GM12878 (cell line): ENCODE measurements around the gene NES. TPM values are rescaled to one million over a fixed set of nuclear protein-coding genes. Genes with fewer than 3 reads are reported as not detected.

Experiments used
- ATAC-seq: fragments of 200-7000 bp; cut with Tn5 transposase; 3 replicates; pipeline ENCODE4 v1.9.1; 2020; ENCODE audit warnings: mild to moderate bottlenecking, moderate library complexity
- BruUV-seq: library from RNA; stranded (reverse); fragments of 400-500 nt; replicated peaks from 2 replicates; lab custom pipeline; 2021; lab: Mats Ljungman, UMichigan
- CTCF ChIA-PET: fragments of 300-600 bp; sonication (Branson Sonifier 250); formaldehyde crosslinking; extraction: SDS; loops from one replicate; lab custom pipeline; 2021; ENCODE audit warnings: inconsistent platforms; lab: Yijun Ruan, JAX
- POLR2A ChIA-PET: fragments of 350-600 bp; formaldehyde crosslinking; extraction: SDS; loops from one replicate; lab custom pipeline; 2021; ENCODE audit warnings: inconsistent platforms; lab: Charles Lee
- RAD21 ChIA-PET: fragments of 300-600 bp; sonication (Branson Sonifier 250); formaldehyde crosslinking; loops from one replicate; lab custom pipeline; 2023; ENCODE audit warnings: antibody characterized with exemption; ENCODE audit not compliant: unreplicated experiment; lab: Charles Lee
- SMC1A ChIA-PET: fragments of 300-600 bp; sonication (Branson Sonifier 250); formaldehyde crosslinking; loops from one replicate; lab custom pipeline; 2023; ENCODE audit not compliant: unreplicated experiment, uncharacterized antibody; lab: Charles Lee
- DNase-seq: peaks from one replicate; pipeline ENCODE4 v3.0.0-alpha.2; 2011; ENCODE audit warnings: low read depth, low spot score
- FAIRE-seq: peaks from 3 replicates; lab custom pipeline; 2011; peaks lifted over from hg19 to GRCh38; lab: Jason Lieb, UNC
- H2AFZ ChIP-seq: 2 replicates; pipeline ENCODE4 v1.6.0; 2011; ENCODE audit warnings: low read depth, low read length, control low read depth; ENCODE audit not compliant: control insufficient read depth
- H3K27ac ChIP-seq: 2 replicates; pipeline ENCODE4 v1.5.1; 2011; ENCODE audit warnings: control low read depth; ENCODE audit not compliant: control insufficient read depth, insufficient read depth
- H3K27me3 ChIP-seq, 2 experiments: replicated peaks in 1 of 2; 2 replicates each; pipeline versions ENCODE4 v1.6.0 to v1.6.1; 2011; ENCODE audit warnings: low read length in 1 of 2; ENCODE audit not compliant: control insufficient read depth in 2 of 2, insufficient read depth in 2 of 2
- H3K36me3 ChIP-seq, 2 experiments: 2 replicates each; pipeline ENCODE4 v1.5.1; 2011; ENCODE audit warnings: low read length in 1 of 2; ENCODE audit not compliant: control insufficient read depth in 2 of 2, insufficient read depth in 2 of 2
- H3K4me1 ChIP-seq: 2 replicates; pipeline ENCODE4 v1.6.1; 2011; ENCODE audit warnings: mild to moderate bottlenecking, low read length, moderate library complexity, mixed read lengths; ENCODE audit not compliant: control insufficient read depth, insufficient read depth
- H3K4me2 ChIP-seq: 2 replicates; pipeline ENCODE4 v1.6.0; 2011; ENCODE audit warnings: control low read depth; ENCODE audit not compliant: control insufficient read depth, insufficient read depth
- H3K4me3 ChIP-seq: fragments of 200-600 bp; sonication (generic); 2 replicates; pipeline ENCODE4 v1.5.1; 2016
- H3K79me2 ChIP-seq: 2 replicates; pipeline ENCODE4 v1.6.0; 2011; ENCODE audit warnings: low read length; ENCODE audit not compliant: control insufficient read depth, insufficient read depth
- H3K9ac ChIP-seq: 2 replicates; pipeline ENCODE4 v1.8.0; 2011; ENCODE audit warnings: low read length, control low read depth, mixed read lengths; ENCODE audit not compliant: control insufficient read depth, insufficient read depth
- H3K9me3 ChIP-seq: replicated peaks from 3 replicates; pipeline ENCODE4 v1.5.1; 2011; ENCODE audit warnings: mild to moderate bottlenecking, low read length; ENCODE audit not compliant: control insufficient read depth, insufficient read depth
- H4K20me1 ChIP-seq: 2 replicates; pipeline ENCODE4 v1.6.0; 2011; ENCODE audit not compliant: control insufficient read depth, insufficient read depth
- BCL3 ChIP-seq: IDR thresholded peaks from 2 replicates; pipeline ENCODE4 v1.6.1; 2011; ENCODE audit warnings: borderline replicate concordance, low read depth, mild to moderate bottlenecking, moderate library complexity, low read length; ENCODE audit not compliant: insufficient read depth, poor library complexity, severe bottlenecking
- CBFB ChIP-seq: IDR thresholded peaks from 2 replicates; pipeline ENCODE4 v1.6.1; 2016; ENCODE audit warnings: antibody characterized with exemption, low read depth
- CBX5 ChIP-seq: sonication (generic); IDR thresholded peaks from 2 replicates; pipeline ENCODE4 v1.6.1; 2016; ENCODE audit warnings: low read depth, moderate library complexity, mild to moderate bottlenecking, inconsistent platforms
- E2F8 ChIP-seq: fragments of 450-650 bp; IDR thresholded peaks from 2 replicates; pipeline ENCODE4 v1.6.1; 2018; ENCODE audit warnings: mild to moderate bottlenecking, low read depth, moderate library complexity; ENCODE audit not compliant: partially characterized antibody
- ETV6 ChIP-seq, 2 experiments: fragments of 450-650 bp in 1 of 2; IDR thresholded peaks in 1 of 2; conservative IDR thresholded peaks in 1 of 2; 2 replicates each; pipeline ENCODE4 v1.6.1; 2014; ENCODE audit warnings: antibody characterized with exemption in 1 of 2, borderline replicate concordance in 1 of 2, low read depth in 1 of 2, mild to moderate bottlenecking in 1 of 2, moderate library complexity in 1 of 2
- KDM1A ChIP-seq: fragments of 200-600 bp; sonication (generic); IDR thresholded peaks from 2 replicates; pipeline ENCODE4 v1.6.1; 2016; ENCODE audit warnings: borderline replicate concordance
- LARP7 ChIP-seq: fragments of 450-650 bp; IDR thresholded peaks from 2 replicates; pipeline ENCODE4 v1.6.1; 2017; ENCODE audit warnings: mild to moderate bottlenecking
- NR2C2 ChIP-seq: IDR thresholded peaks from 2 replicates; pipeline ENCODE4 v1.6.1; 2011; ENCODE audit warnings: borderline replicate concordance, low read depth; ENCODE audit not compliant: control insufficient read depth, insufficient read length
- NRF1 ChIP-seq: conservative IDR thresholded peaks from 2 replicates; pipeline ENCODE4 v1.6.1; 2011; ENCODE audit warnings: mild to moderate bottlenecking, low read depth, low read length, improper control_type of control experiment
- POLR2AphosphoS2 ChIP-seq: IDR thresholded peaks from 2 replicates; pipeline ENCODE4 v1.6.1; 2011; ENCODE audit warnings: low read depth, mild to moderate bottlenecking, low read length, improper control_type of control experiment, moderate library complexity
- RELB ChIP-seq: fragments of 450-650 bp; IDR thresholded peaks from 2 replicates; pipeline ENCODE4 v1.6.1; 2017; ENCODE audit warnings: low read depth, mild to moderate bottlenecking, moderate library complexity
- SIX5 ChIP-seq: IDR thresholded peaks from 2 replicates; pipeline ENCODE4 v1.6.1; 2011; ENCODE audit warnings: mild to moderate bottlenecking, low read depth, low read length, moderate library complexity; ENCODE audit not compliant: severe bottlenecking
- SREBF1 ChIP-seq: IDR thresholded peaks from 2 replicates; pipeline ENCODE4 v1.6.1; 2012; ENCODE audit warnings: mild to moderate bottlenecking, low read length
- WGBS: methylation state at CpG from one replicate; pipeline ENCODE4 v1.1.6; 2016; ENCODE audit warnings: low lambda C conversion rate; ENCODE audit not compliant: insufficient replicate concordance, insufficient coverage; ENCODE audit errors: missing lambda C conversion rate; 5-methylcytosine and 5-hydroxymethylcytosine counted together
- in situ Hi-C: fragments of 300-500 bp; cut with MboI; formaldehyde crosslinking; loops from 9 replicates; pipeline ENCODE4 v1.14.3; 2018; ENCODE audit warnings: mixed read lengths
- intact Hi-C: fragments of 100-400 bp; cut with micrococcal nuclease; formaldehyde crosslinking; loops from one replicate; pipeline ENCODE4 v1.14.2; 2022; ENCODE audit not compliant: unreplicated experiment
- polyA plus RNA-seq, 11 experiments: library from polyadenylated mRNA; depleted of rRNA in 4 of 11; unstranded in 6 of 11; stranded (reverse) in 5 of 11; fragments of >200 nt; fragmentation: Nextera tagmentation in 4 of 11; fragmentation: Illumina TruSeq in 1 of 11; extraction: Ambion mirVana in 4 of 11; extraction: Trizol in 1 of 11; gene quantifications; 1 replicate in 1 of 11; 2 replicates in 10 of 11; pipeline versions ENCODE4 v1.2.1 to v1.2.3, GENCODE V29; 2011 to 2016; ENCODE audit warnings: inconsistent platforms in 2 of 11, missing spikeins in 2 of 11, low read depth in 1 of 11
- total RNA-seq, 4 experiments: library from RNA; depleted of rRNA in 3 of 4; stranded (reverse); fragments of >200 nt in 3 of 4; fragmentation: Illumina TruSeq in 1 of 4; extraction: Trizol in 1 of 4; gene quantifications; 2 replicates each; pipeline versions ENCODE4 v1.2.1 to v1.2.3, GENCODE V29; 2013 to 2021

NES gene
- total and polyA plus RNA-seq, 10 of the 15 experiments (the other 5 are each of a cell fraction or from before 2014, with no cell fraction given), result under 0.01 to 0.15 (median 0.02) TPM; not detected in 4

GRCh38 chr1:156690675-156691036 lies 13.4 kb upstream of the NES start:
- 31% methylated on average over 8 of the region's 8 CpGs for WGBS
- no peak for FAIRE-seq
- no TSS peak for BruUV-seq
- Histone ChIP-seq H3K27ac (no peak overlapping the region), H3K9me3 (no peaks in the 10 kb centered on the region), H4K20me1 (peaks cover 4% of the 10 kb centered on the region; the same call in 1 of the 2 replicates), H3K4me3 (no peak overlapping the region), H3K4me1 (no peaks in the 10 kb centered on the region), H3K4me2 (no peak overlapping the region), H3K9ac (no peak overlapping the region), H3K27me3 (peaks cover 18 to 33% of the 10 kb centered on the region in 2 experiments), H3K79me2 (no peaks in the 10 kb centered on the region), H2AFZ (no peak overlapping the region), H3K36me3 (no peaks in the 10 kb centered on the region)
- TF ChIP-seq CBX5 (no peak), NRF1 (no peak), NR2C2 (no peak), POLR2AphosphoS2 (no peak), E2F8 (no peak), SIX5 (no peak), BCL3 (no peak), SREBF1 (no peak), LARP7 (no peak), ETV6 (conservative IDR thresholded peaks at IDR 0.05 in 1 of 2, IDR thresholded peaks at IDR 0.05 in 1 of 2; ENCODE audit: borderline replicate concordance in 1 of 2, low read depth in 1 of 2) (no peak), CBFB (no peak), KDM1A (no peak), RELB (no peak)
- POLR2A ChIA-PET, result interaction anchor here (1.4 to 3.1 kb wide), 2 partner anchors 36 to 91 kb away, joined by 4 to 21 read pairs; no protein-coding TSS in a partner anchor
- intact Hi-C loops, result no loop called here
- DNase-seq, result no peak
- in situ Hi-C loops, result no loop called here
- CTCF ChIA-PET, result interaction anchor here (0.7 to 11.1 kb wide), 28 partner anchors 8 to 383 kb away, joined by 3 to 433 read pairs (median 10); partner anchors contain the start of genes CRABP2, HDGF, INSRR and ISG20L2
- no peak for ATAC-seq
- SMC1A ChIA-PET, result interaction anchor here (0.7 to 4.0 kb wide), 12 partner anchors 9 to 200 kb away, joined by 3 to 168 read pairs (median 5); partner anchors contain the start of genes ISG20L2, METTL25B and NTRK1
- RAD21 ChIA-PET, result interaction anchor here (0.6 to 10.2 kb wide), 10 partner anchors 10 to 199 kb away, joined by 4 to 173 read pairs (median 6); partner anchors contain the start of genes CRABP2, INSRR, ISG20L2 and METTL25B
